GM12801 (cell line): ENCODE measurements around the gene RYR1.

Source experiments
- TF ChIP-seq, protein P1 (sequence below): IDR thresholded peaks from one replicate; pipeline ENCODE4 v1.5.1; 2011; ENCODE audit warnings: control low read depth; ENCODE audit not compliant: insufficient read length; ENCODE audit errors: extremely low read depth

RYR1 gene

DNA sequence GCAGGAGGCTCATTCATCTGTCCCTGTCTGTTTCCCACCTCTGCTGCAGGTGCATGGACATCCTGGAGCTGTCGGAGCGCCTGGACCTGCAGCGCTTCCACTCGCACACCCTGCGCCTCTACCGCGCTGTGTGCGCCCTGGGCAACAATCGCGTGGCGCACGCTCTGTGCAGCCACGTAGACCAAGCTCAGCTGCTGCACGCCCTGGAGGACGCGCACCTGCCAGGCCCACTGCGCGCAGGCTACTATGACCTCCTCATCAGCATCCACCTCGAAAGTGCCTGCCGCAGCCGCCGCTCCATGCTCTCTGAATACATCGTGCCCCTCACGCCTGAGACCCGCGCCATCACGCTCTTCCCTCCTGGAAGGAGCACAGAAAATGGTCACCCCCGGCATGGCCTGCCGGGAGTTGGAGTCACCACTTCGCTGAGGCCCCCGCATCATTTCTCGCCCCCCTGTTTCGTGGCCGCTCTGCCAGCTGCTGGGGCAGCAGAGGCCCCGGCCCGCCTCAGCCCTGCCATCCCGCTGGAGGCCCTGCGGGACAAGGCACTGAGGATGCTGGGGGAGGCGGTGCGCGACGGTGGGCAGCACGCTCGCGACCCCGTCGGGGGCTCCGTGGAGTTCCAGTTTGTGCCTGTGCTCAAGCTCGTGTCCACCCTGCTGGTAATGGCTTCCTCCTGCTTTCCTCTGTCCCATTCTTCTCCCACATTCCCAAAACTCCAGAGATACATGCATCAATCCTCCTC lies 52.2 kb downstream of the RYR1 start:
- TF ChIP-seq, protein P1, sequence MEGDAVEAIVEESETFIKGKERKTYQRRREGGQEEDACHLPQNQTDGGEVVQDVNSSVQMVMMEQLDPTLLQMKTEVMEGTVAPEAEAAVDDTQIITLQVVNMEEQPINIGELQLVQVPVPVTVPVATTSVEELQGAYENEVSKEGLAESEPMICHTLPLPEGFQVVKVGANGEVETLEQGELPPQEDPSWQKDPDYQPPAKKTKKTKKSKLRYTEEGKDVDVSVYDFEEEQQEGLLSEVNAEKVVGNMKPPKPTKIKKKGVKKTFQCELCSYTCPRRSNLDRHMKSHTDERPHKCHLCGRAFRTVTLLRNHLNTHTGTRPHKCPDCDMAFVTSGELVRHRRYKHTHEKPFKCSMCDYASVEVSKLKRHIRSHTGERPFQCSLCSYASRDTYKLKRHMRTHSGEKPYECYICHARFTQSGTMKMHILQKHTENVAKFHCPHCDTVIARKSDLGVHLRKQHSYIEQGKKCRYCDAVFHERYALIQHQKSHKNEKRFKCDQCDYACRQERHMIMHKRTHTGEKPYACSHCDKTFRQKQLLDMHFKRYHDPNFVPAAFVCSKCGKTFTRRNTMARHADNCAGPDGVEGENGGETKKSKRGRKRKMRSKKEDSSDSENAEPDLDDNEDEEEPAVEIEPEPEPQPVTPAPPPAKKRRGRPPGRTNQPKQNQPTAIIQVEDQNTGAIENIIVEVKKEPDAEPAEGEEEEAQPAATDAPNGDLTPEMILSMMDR: no peak

DNA sequence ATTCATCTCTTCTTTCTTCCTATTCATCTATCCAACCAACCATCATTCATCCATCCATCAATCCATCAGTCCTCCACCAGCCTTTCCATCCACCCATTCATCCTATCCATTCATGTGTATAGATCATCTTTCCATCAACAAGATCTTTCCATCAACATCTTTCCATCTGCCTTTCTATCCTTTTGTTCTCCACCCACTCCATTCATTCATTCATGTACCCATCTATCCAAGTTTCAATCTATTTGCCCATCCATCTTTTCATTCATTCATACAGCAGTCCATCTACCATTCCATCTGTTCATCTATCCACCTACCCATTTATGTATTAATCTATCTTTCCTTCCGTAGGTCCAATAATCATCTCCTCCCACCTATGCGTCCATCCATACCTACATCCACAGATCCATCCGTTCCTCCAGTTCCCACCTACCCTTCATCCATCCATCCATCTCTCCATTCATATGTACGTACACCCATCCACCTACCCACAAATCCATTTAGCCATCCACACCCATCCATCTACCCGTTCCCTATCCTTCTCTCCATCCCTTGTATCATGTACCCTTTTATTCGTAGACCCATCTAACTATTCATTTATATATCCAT lies 53.3 kb downstream of the RYR1 start:
- TF ChIP-seq, protein P1: no peak

DNA sequence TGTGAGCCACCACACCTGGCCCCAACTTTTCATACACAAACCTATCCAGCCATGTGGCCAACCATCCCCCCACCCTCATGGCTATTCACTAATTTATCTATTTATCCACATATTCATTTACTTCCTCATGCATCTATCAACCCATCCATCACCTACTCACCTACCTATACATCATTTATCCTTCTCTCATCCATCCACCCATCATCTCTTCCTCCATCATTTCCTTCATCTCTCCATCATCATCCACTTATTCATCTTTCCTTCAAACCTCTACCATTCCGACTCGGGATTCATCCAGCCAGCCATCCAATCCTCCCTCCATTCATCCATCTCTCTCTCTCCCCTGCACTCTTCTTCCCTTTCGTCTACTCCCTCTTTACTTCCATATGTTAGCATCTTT lies 54.6 kb downstream of the RYR1 start:
- TF ChIP-seq, protein P1: no peak

DNA sequence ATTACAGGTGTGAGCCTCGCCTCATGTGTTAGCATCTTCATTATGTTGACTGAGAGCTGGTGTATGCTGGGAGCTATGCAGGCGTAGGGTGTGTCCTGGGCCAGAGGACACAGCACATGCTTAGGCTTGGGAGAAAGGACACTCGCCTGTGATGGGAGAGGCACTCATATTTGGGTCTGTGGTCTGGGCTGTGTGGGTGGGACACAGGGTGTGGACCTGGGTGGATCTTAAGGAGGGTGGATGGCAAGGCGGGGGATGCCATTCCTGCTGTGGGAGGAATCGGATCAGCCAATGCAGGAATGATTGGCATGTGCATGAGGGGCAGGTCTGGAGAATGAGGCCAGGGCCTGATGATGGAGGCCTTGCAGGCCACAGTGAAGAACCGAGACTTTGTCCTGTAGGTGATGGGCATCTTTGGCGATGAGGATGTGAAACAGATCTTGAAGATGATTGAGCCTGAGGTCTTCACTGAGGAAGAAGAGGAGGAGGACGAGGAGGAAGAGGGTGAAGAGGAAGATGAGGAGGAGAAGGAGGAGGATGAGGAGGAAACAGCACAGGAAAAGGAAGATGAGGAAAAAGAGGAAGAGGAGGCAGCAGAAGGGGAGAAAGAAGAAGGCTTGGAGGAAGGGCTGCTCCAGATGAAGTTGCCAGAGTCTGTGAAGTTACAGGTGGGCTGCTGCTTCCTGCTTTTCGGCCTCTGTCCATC lies 55.4 kb downstream of the RYR1 start:
- TF ChIP-seq, protein P1: no peak

DNA sequence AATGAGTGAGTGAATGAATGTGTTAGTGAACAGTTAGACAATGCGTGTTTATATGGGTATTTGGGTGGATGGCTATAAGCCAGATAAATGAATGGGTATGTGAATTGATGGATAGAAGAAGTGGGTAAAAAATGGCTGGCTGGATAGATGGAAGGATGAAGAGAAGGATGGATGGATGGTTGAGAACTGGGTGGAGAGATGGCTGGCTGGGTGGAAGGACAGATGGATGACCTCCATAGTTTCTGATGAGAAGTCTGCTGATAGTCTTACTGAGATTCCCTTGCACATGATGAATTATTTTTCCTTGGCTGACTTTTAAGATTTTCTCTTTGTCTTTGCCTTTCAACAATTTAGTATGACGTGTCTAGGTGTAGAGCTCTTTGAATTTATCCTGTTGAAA lies 57.4 kb downstream of the RYR1 start:
- TF ChIP-seq, protein P1: no peak

DNA sequence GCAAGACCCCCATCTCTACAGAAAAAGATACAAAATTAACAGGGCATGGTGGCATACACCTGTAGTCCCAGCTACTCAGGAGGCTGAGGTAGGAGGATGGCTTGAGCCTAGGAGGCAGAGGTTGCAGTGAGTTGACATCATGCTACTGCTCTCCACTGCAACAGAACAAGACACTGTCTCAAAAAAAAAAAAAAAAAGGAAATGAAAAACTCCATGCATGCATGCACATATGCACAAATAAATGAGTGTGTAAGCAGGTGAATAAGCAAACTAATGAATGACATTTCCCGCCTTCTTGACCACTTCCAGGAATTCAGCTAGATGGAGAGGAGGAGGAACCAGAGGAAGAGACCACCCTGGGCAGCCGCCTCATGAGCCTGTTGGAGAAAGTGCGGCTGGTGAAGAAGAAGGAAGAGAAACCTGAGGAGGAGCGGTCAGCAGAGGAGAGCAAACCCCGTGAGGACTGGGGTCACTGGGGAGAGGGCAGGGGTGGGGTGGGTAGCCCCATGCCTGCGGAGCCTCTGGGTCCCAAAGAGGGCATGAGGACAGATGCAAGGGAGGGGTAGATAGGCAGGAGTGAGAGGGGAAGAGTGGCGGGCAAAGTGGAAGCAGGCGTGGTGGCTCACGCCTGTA lies 58.8 kb downstream of the RYR1 start:
- TF ChIP-seq, protein P1: no peak

DNA sequence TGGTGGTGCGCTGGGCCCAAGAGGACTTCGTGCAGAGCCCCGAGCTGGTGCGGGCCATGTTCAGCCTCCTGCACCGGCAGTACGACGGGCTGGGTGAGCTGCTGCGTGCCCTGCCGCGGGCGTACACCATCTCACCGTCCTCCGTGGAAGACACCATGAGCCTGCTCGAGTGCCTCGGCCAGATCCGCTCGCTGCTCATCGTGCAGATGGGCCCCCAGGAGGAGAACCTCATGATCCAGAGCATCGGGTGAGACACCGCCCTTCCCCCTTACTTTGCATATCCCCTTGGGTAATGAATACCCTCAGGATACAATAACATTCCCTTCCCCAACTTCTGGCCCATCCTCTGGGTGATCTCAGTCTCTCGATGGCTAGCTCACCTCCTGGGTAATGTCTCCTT lies 60.9 kb downstream of the RYR1 start:
- TF ChIP-seq, protein P1: no peak
